Measurements from ENCODE around the gene ANAPC16.

The ANAPC16 gene

DNA sequence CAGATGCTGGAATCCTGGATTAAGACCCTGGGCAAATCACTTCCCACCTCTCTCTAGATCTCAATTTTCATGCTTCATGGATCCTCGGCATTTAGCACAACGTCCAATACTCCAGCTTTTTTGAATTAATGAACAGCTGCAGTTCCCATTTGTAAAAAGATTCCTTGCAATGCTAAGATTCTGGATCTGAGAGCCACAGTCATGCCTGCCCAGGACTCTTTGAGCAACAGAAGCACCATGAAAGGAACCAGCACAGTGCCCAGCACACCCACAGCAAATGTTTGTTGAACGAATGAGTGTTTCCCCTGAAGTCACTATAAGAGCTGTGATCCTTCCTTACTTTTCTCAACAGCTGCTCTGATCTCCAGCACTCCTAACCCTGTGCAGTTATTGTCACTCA, 37.2 kb downstream of the ANAPC16 start:
- POLR2A ChIA-PET (ENCODE audit: low non-redundant PET) = no interaction called here
- CTCF ChIA-PET = interaction anchor here (1.1 kb wide), 1 partner anchor 84 kb away, joined by 3 read pairs; no protein-coding TSS in a partner anchor
- TF ChIP-seq, protein P1, sequence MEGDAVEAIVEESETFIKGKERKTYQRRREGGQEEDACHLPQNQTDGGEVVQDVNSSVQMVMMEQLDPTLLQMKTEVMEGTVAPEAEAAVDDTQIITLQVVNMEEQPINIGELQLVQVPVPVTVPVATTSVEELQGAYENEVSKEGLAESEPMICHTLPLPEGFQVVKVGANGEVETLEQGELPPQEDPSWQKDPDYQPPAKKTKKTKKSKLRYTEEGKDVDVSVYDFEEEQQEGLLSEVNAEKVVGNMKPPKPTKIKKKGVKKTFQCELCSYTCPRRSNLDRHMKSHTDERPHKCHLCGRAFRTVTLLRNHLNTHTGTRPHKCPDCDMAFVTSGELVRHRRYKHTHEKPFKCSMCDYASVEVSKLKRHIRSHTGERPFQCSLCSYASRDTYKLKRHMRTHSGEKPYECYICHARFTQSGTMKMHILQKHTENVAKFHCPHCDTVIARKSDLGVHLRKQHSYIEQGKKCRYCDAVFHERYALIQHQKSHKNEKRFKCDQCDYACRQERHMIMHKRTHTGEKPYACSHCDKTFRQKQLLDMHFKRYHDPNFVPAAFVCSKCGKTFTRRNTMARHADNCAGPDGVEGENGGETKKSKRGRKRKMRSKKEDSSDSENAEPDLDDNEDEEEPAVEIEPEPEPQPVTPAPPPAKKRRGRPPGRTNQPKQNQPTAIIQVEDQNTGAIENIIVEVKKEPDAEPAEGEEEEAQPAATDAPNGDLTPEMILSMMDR (conservative IDR thresholded peaks at IDR 0.05; ENCODE audit: low read depth) = no peak
- DNase-seq (ENCODE audit: low spot score) = no peak
- H3K27ac ChIP-seq = peak overlapping the region; percentile 100

DNA sequence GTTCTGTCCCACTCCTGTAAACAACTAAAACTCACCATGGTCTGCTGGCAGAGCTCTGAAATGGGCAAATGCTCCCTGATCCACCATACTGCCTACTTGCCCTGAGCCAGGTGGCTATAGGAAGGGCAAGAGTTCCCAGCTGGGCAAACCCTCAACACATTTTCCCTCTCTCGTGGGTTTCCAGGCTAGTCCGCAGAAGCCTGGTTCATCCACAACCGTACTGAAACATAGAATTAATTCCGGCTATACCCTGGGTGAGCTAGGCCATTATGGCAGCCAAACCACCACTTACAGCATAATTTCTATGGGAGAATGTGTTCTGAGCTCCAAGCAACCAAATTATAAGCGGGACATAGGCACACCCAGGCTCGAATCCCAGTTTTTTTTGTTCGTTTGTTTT, 37.8 kb downstream of the ANAPC16 start:
- TF ChIP-seq, protein P1 (conservative IDR thresholded peaks at IDR 0.05; ENCODE audit: low read depth) = no peak
- ChIA-PET CTCF (interaction anchor here (0.6 to 1.1 kb wide), 2 partner anchors 84 to 289 kb away, joined by 3 read pairs; no protein-coding TSS in a partner anchor), POLR2A (ENCODE audit: low non-redundant PET) (interaction anchor here (0.7 kb wide), 2 partner anchors 12 to 58 kb away, joined by 4 to 9 read pairs; no protein-coding TSS in a partner anchor)
- no peak for DNase-seq (ENCODE audit: low spot score)
- H3K27ac ChIP-seq = peak overlapping the region; percentile 100

DNA sequence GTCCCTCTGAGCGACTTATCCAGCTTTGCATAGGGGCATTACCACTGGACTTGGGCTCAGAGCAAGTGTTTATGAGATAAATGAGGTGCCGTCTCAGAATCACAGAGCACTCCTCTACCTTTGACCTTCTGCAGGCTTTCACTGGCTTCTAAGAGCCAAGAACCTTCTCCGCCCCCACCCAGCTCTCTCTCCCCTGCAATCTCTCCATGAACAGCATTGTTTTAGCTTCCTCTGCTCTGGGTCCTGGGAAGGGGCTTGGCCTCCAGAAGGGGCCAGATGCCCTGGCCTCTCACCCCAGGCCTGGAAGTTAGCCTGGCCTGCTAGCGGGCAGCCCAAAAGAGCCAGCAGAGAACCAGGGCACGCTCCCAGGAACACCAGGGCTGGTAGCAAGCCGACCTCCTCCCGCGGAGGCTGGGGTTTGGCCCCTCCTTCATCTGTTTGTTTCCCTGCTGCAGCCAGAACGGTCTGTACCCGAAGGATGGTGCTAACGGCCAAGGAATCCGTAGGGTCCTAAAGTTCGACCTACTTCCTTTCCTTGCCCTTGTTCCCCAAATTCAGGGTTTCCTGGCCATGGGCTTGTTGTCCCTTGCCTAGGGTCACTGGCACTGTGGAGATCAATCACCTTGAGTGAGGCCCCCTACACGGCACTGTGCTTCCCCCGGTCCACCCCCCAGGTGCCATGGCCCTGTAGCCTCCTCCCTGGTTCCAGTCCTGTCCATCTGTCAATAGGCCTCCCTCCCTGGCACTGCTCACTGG, 39.2 kb downstream of the ANAPC16 start:
- ChIA-PET POLR2A (ENCODE audit: low non-redundant PET) (interaction anchor here (0.7 to 1.0 kb wide), 3 partner anchors 17 to 23 kb away, joined by 3 to 6 read pairs (median 4); partner anchors contain the start of gene DDIT4), CTCF (interaction anchor here (0.6 to 0.7 kb wide), 4 partner anchors 22 to 527 kb away, joined by 3 to 6 read pairs (median 6); no protein-coding TSS in a partner anchor)
- TF ChIP-seq, protein P1 (conservative IDR thresholded peaks at IDR 0.05; ENCODE audit: low read depth) = no peak
- DNase-seq (ENCODE audit: low spot score) = peak; percentile 90
- peak overlapping the region; percentile 100 for H3K27ac ChIP-seq

DNA sequence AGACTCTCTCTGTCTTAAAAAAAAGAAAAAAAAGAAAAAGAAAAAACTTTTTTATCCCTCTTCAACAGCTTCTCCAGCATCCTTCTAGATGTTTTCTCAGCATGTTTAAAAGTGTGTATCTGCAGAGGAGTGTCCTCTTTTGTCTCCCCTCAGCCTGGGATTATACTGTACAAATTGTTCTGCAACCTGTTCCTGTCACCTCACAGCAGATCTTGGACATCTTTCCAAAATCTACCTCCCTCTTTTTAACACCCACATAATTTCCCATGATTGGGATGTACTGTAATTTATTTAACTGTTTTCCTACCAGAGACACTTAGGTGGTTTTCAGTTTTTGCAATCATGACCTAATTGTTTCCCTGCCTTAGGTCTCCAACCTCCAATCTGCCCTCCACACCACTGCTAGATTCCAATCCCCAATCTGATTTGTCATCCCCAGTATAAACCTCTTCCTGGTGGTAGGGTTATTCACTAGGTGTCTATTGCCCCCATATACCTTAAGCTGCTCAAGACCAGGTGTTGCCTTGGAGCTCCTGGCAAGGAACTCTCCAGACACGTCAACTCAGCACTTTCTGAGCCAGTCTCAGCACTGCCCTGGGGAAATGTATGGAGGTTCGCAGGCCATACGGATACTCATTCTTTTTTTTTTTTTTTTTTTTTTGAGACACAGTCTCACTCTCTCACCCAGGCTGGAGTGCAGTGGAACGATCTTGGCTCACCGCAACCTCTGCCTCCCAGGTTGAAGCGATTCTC, 40.3 kb downstream of the ANAPC16 start:
- POLR2A ChIA-PET (ENCODE audit: low non-redundant PET) = interaction anchor here (0.7 kb wide), 1 partner anchor 22 kb away, joined by 3 read pairs; no protein-coding TSS in a partner anchor
- H3K27ac ChIP-seq = peak overlapping the region; percentile 100
- no peak for DNase-seq (ENCODE audit: low spot score)
- CTCF ChIA-PET = interaction anchor here (0.6 to 0.7 kb wide), 5 partner anchors 21 to 743 kb away, joined by 3 to 7 read pairs (median 6); no protein-coding TSS in a partner anchor
- TF ChIP-seq, protein P1 (conservative IDR thresholded peaks at IDR 0.05; ENCODE audit: low read depth) = no peak

DNA sequence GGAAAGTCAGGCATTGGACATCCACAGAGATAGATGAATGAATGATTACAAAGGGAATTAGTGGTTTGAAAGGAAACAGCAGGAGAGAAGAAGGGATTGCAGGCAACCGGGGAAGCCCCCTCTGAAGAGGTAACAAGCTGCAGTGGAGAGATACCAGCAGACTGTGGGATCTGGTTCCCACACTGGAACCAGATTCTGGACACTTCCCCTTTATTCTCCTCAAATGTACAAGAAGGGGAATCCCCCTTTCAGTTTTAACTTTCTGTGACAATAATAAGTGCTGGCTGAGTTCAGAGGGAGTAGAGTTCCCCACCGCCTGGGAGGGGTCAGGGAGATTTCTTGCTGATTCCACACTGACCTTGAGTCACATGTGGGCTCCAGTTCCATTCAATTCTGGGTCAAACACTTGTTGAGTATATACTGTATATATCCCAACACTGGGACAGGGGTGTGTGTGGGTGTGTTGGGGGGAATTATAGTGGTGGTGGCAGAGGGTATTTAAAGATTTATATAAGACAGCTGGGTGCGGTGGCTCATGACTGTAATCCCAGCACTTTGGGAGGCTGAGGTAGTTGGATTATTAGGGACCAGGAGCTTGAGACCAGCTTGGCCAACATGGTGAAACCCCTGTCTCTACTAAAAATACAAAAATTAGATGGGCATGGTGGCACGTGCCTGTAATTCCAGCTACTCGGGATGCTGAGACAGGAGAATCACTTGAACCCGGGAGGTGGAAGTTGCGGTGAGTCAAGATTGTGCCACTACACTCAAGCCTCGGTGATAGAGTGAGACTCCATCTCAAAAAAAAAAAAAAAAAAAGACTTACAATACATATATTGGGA, 41.5 kb downstream of the ANAPC16 start:
- ChIA-PET POLR2A (ENCODE audit: low non-redundant PET) (no interaction called here), CTCF (no interaction called here)
- no peak for DNase-seq (ENCODE audit: low spot score)
- H3K27ac ChIP-seq = peak overlapping the region; percentile 100
- TF ChIP-seq, protein P1 (conservative IDR thresholded peaks at IDR 0.05; ENCODE audit: low read depth) = no peak
